Cardiac muscle cell (in vitro differentiated cells and primary cell): ENCODE results near the gene RIC8B. TPM values are rescaled to one million over a fixed set of nuclear protein-coding genes. Genes with fewer than 3 reads are reported as not detected.

Experiments used
- DNase-seq, 2 donors: peaks; one replicate each; pipeline versions ENCODE4 v3.0.0 to v3.0.0-alpha.2; 2010 to 2017; ENCODE audit warnings: low read depth in 1 of 2, low spot score in 1 of 2
- H3K27ac ChIP-seq: fragments of 200-600 bp; sonication (generic); 2 replicates; pipeline ENCODE4 v1.5.1; 2016
- H3K27me3 ChIP-seq: fragments of 200-600 bp; sonication (generic); 2 replicates; pipeline ENCODE4 v1.6.0; 2016; ENCODE audit warnings: control low read depth
- H3K36me3 ChIP-seq: fragments of 200-600 bp; sonication (generic); 2 replicates; pipeline ENCODE4 v1.5.1; 2016; ENCODE audit warnings: control low read depth
- H3K4me1 ChIP-seq: fragments of 200-600 bp; sonication (generic); 2 replicates; pipeline ENCODE4 v1.8.1; 2017; ENCODE audit warnings: low read depth, mild to moderate bottlenecking, mixed run types
- H3K4me3 ChIP-seq: fragments of 200-600 bp; sonication (generic); 2 replicates; pipeline ENCODE4 v1.5.1; 2016; ENCODE audit warnings: mild to moderate bottlenecking
- H3K9me3 ChIP-seq: fragments of 200-600 bp; sonication (generic); 2 replicates; pipeline ENCODE4 v1.5.1; 2017; ENCODE audit warnings: low read depth, mild to moderate bottlenecking, control low read depth
- CTCF ChIP-seq: IDR thresholded peaks from 2 replicates; pipeline ENCODE4 v1.5.1; 2012; ENCODE audit warnings: low read depth, mild to moderate bottlenecking, low read length
- polyA plus RNA-seq: library from polyadenylated mRNA; unstranded; fragments of >200 nt; fragmentation: Nextera tagmentation; extraction: Ambion mirVana; gene quantifications from 2 replicates; pipeline ENCODE4 v1.2.1, GENCODE V29; 2016
- total RNA-seq: library from RNA; depleted of rRNA; stranded (reverse); fragments of >200 nt; gene quantifications from 2 replicates; pipeline ENCODE4 v1.2.3, GENCODE V29; 2016

Gene RIC8B
- total and polyA plus RNA-seq, 2 experiments from 2014 or later: 15.7 to 16.6 TPM

DNA sequence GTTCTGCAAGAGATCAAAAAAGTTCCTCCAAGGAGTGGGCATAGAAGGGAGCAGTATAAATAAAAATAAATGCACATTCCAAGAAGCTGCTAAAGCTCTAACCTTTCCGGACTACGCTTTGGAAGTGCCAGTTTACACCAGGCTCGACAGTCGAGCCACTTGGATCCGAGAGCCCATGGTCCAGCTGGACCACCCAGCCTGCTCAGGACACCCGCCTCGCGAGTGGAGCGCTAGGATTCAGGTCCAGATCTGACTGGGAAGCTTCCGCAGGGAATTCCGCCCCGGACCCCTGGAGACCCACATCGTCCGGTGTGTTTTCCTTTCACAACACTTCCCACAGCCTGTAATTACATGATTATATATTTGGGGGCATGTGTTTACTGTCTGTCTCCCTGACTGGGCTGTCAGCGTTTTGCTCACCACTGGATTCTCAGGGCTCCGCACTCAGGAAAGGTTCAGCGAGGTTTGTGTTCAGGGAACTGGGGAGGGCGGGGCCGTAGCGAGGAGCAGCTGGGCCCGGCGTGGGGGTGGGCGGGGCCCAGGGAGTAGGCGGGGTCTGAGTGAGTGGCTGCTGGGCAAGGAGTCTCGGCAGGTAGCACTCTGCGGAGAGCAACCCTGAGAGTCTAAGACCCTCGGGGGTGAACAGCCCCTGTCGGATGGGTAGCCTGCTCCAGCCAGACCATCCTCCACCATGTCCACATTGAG lies 128.9 kb downstream of the RIC8B start:
- H3K4me3 ChIP-seq: peak overlapping the region; percentile 36

GRCh38 chr12:106906715-106907114 lies 132.2 kb downstream of the RIC8B start:
- DNase-seq: no peak

More for the DNA sequence above, 128.9 kb downstream of the RIC8B start:
- peak; percentile 62 to 84 for DNase-seq
- no peaks in the 10 kb centered on the region for H3K36me3 ChIP-seq
- H3K27me3 ChIP-seq: peaks cover 17% of the 10 kb centered on the region
- H3K9me3 ChIP-seq: no peaks in the 10 kb centered on the region
- TF ChIP-seq CTCF: no peak
- no peak overlapping the region for H3K27ac ChIP-seq
- H3K4me1 ChIP-seq: peaks cover 2% of the 10 kb centered on the region

GRCh38 chr12:106907411-106907810 lies 132.9 kb downstream of the RIC8B start:
- DNase-seq: no peak
- Histone ChIP-seq H3K4me3 (no peak overlapping the region), H3K4me1 (no peaks in the 10 kb centered on the region), H3K27ac (no peak overlapping the region), H3K36me3 (no peaks in the 10 kb centered on the region), H3K9me3 (no peaks in the 10 kb centered on the region), H3K27me3 (peaks cover 10% of the 10 kb centered on the region)
- no peak for TF ChIP-seq CTCF

More at GRCh38 chr12:106906715-106907114, 132.2 kb downstream of the RIC8B start:
- no peak for TF ChIP-seq CTCF
- Histone ChIP-seq H3K4me3 (no peak overlapping the region), H3K4me1 (no peaks in the 10 kb centered on the region), H3K36me3 (no peaks in the 10 kb centered on the region), H3K9me3 (no peaks in the 10 kb centered on the region), H3K27me3 (peaks cover 14% of the 10 kb centered on the region), H3K27ac (no peak overlapping the region)

DNA sequence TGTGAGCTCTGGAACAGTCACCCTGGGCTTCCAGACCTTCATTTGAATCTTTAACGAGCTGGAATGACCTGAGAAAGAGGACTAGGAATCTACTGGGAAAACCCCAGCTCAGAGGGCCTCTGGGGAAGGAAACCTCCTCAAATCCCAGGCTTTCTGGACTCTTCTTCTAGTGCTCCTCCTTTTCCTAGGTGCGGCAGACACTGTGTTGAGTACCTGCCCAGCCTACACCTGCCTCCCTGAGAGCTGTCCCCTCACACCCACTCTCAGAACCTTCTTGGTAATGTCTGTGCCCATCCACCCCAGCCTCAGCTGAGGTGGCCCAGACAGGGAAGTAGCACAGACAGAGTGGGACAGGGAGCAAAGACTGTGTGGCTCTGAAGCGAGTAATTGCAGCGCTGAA lies 133.4 kb downstream of the RIC8B start:
- no peaks in the 10 kb centered on the region for H3K9me3 ChIP-seq
- no peak for TF ChIP-seq CTCF
- no peak overlapping the region for H3K27ac ChIP-seq
- peaks cover 5% of the 10 kb centered on the region for H3K27me3 ChIP-seq
- DNase-seq: no peak
- no peaks in the 10 kb centered on the region for H3K4me1 ChIP-seq
- no peaks in the 10 kb centered on the region for H3K36me3 ChIP-seq
- H3K4me3 ChIP-seq: no peak overlapping the region

DNA sequence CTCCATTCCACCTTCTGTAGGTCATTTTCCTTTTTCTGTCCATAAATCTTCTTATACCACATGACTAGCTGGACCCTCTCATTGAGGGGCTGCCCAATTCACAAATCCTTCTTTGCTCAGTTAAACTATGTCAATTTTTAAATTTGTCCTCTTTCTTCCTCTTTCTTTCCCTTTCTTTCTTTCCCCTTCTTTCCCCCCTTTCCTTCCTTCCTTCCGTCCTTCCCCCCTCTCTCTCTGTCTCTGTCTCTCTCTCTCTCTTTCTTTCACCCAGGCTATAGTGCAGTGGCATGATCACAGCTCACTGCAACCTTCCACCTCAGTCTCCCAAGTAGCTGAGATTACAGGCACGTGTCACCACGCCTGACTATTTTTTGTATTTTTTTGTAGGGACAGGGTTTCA lies 134.1 kb downstream of the RIC8B start:
- no peak overlapping the region for H3K4me3 ChIP-seq
- no peak for TF ChIP-seq CTCF
- H3K27me3 ChIP-seq: no peaks in the 10 kb centered on the region
- no peak for DNase-seq
- H3K36me3 ChIP-seq: no peaks in the 10 kb centered on the region
- H3K27ac ChIP-seq: no peak overlapping the region
- H3K9me3 ChIP-seq: no peaks in the 10 kb centered on the region
- no peaks in the 10 kb centered on the region for H3K4me1 ChIP-seq
